Chondrocyte (in vitro differentiated cells): Measurements from ENCODE around the gene FMNL2. TPM values are rescaled to one million over a fixed set of nuclear protein-coding genes. Genes with fewer than 3 reads are reported as not detected.

Experiments used
- DNase-seq: peaks from one replicate; pipeline ENCODE4 v3.0.0; 2021; ENCODE audit warnings: mixed read lengths, low spot score
- H3K27ac Mint-ChIP-seq: one replicate; pipeline ENCODE4 v1.8.0; 2021; ENCODE audit warnings: mild to moderate bottlenecking, moderate library complexity, mixed read lengths; ENCODE audit not compliant: unreplicated experiment
- H3K27me3 Mint-ChIP-seq: 2 replicates; pipeline ENCODE4 v1.8.0; 2021; ENCODE audit warnings: low read depth, mixed read lengths
- H3K36me3 Mint-ChIP-seq: 2 replicates; pipeline ENCODE4 v1.8.0; 2021; ENCODE audit warnings: low read depth, mixed read lengths
- H3K4me1 Mint-ChIP-seq: 2 replicates; pipeline ENCODE4 v1.8.0; 2021; ENCODE audit warnings: low read depth, mild to moderate bottlenecking, mixed read lengths
- H3K4me3 Mint-ChIP-seq: one replicate; pipeline ENCODE4 v1.8.0; 2021; ENCODE audit warnings: mild to moderate bottlenecking, moderate library complexity, mixed read lengths; ENCODE audit not compliant: unreplicated experiment
- H3K9me3 Mint-ChIP-seq: 2 replicates; pipeline ENCODE4 v1.8.0; 2021; ENCODE audit warnings: low read depth, mixed read lengths
- total RNA-seq: library from RNA; stranded (reverse); gene quantifications from 3 replicates; pipeline ENCODE4 v1.2.1, GENCODE V29; 2021
- TF ChIP-seq, protein P1 (sequence below): fragments of 200-600 bp; sonication (generic); IDR thresholded peaks from 2 replicates; pipeline ENCODE4 v1.5.0; 2021; ENCODE audit warnings: antibody characterized with exemption, mild to moderate bottlenecking, moderate library complexity

The FMNL2 gene
- total RNA-seq, 1 donor from 2014 or later: 33.9 TPM

DNA sequence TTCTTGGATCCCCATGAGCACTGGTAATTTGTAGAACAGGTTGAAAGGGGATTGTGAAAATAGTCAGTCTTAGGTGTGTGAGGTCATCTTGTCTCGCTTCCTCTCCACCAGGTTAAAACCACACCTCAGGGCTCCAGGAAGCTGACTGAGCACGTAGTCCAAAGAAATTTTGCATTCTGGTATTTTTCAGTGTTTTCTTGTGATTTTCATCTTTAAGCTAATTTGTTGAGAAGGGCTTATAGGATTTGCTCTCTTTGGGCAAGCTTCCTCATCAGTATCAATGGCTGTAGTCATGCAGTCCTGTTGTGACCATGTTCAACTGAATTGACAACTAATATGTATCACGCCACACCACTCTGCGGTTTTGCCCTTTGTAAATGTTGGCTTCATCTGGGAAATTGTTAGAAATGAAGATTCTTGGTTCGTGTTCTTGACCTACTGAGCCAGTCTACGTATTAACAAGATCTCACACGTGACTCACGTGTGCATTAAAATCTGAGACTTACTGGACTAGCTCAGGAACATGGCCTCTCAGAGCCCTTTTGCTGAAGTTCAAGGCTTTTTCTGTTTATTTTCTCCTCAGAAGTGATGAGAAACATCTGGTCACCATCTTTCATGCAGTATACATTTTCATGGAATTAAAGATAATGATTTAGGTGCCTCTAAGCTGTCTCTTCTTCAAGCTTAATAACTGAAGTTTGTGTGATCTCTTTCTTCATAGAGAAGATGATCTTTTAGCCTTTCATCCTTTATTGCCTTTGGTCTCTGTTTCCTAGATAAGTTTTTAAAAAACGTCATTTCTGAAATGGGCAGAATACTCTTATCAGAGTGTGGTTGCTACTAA lies 32.8 kb downstream of the FMNL2 start:
- Mint-ChIP-seq H3K27ac (no peak overlapping the region), H3K36me3 (no peaks in the 10 kb centered on the region), H3K4me3 (no peak overlapping the region), H3K9me3 (no peaks in the 10 kb centered on the region), H3K4me1 (peaks cover 40% of the 10 kb centered on the region), H3K27me3 (no peaks in the 10 kb centered on the region)
- DNase-seq: no peak
- TF ChIP-seq, protein P1, sequence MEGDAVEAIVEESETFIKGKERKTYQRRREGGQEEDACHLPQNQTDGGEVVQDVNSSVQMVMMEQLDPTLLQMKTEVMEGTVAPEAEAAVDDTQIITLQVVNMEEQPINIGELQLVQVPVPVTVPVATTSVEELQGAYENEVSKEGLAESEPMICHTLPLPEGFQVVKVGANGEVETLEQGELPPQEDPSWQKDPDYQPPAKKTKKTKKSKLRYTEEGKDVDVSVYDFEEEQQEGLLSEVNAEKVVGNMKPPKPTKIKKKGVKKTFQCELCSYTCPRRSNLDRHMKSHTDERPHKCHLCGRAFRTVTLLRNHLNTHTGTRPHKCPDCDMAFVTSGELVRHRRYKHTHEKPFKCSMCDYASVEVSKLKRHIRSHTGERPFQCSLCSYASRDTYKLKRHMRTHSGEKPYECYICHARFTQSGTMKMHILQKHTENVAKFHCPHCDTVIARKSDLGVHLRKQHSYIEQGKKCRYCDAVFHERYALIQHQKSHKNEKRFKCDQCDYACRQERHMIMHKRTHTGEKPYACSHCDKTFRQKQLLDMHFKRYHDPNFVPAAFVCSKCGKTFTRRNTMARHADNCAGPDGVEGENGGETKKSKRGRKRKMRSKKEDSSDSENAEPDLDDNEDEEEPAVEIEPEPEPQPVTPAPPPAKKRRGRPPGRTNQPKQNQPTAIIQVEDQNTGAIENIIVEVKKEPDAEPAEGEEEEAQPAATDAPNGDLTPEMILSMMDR: no peak

DNA sequence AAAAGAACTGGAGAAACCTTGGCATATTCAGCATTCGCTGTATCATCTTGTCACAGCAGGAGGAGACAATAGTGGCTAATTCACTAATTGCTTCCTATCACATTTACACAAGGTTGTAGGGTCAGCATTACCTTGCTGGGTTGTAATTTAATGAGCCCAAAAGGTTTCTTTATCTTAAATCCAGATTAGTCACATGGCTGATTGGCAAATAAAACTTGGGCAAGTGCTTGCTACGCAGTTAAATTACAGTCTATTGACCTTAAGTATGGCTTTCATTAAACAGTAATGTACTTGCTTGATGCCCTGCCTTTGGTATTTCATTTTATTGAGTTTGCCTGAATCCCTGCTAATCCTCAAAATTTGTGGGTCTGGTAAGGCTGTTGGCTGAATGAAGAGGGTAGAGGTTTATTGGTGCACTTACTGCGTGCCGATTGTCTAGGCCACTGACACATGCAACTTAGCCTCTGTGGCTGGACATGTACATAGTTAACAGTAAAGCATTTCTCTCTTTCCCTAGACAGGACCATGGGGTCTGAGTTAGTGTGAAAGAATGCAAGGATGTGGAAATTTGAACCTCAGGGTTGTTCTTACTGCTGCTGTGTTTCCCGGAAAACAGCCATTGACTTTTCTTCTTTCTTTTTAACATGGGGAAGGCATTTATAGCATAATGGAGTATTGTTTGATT lies 34.3 kb downstream of the FMNL2 start:
- DNase-seq: no peak
- H3K4me1 Mint-ChIP-seq: peaks cover 42% of the 10 kb centered on the region
- H3K27me3 Mint-ChIP-seq: no peaks in the 10 kb centered on the region
- H3K27ac Mint-ChIP-seq: peak overlapping the region; percentile 89
- TF ChIP-seq, protein P1: no peak
- H3K9me3 Mint-ChIP-seq: no peaks in the 10 kb centered on the region
- H3K4me3 Mint-ChIP-seq: no peak overlapping the region
- no peaks in the 10 kb centered on the region for H3K36me3 Mint-ChIP-seq

DNA sequence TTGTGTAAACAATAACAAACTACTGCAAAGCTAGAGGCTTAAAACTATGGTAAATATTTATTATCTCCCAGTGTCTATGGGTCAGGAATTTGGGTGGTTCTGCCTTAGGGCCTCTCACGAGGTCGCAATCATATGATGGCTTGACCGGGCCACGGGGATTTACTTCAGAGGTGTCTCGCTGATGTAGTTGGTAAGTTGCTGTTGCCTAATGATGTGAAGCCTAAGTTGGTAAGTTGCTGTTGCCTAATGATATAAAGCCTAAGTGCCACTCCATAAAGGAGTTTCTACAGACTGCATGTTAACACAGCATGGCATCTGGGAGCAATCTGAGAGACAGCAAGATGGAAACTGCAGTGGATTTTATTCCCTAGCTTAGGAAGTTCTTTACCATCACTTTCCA lies 35.8 kb downstream of the FMNL2 start:
- Mint-ChIP-seq H3K9me3 (no peaks in the 10 kb centered on the region), H3K36me3 (no peaks in the 10 kb centered on the region), H3K4me1 (peaks cover 42% of the 10 kb centered on the region), H3K27me3 (no peaks in the 10 kb centered on the region), H3K27ac (no peak overlapping the region), H3K4me3 (no peak overlapping the region)
- DNase-seq: no peak
- TF ChIP-seq, protein P1: no peak

DNA sequence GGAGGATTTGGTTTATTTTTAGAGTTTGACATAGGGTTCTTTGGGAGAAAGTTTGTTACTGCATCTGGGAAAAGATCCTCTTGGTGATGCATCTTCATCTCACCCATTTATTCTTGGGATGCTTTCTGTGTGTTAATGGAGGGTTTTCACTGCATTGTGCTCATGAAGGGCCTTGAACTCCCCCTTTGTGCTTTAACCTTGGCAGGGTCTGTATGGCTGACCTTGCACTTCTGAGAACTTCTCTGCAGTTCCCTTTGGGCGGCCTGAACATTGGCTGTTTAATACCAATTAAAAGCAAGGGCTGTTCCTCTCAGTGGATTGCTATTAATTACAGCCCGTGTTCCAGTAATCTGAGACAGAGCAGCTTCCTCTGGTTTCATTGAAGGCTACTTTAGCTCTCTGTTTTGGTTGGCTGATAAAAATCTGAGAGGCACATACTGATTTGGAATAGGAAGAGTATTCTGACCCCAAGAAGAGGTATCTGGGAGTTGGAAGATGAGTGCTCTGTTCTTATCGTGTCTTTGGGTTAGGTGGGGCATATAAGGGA lies 37.5 kb downstream of the FMNL2 start:
- H3K9me3 Mint-ChIP-seq: no peaks in the 10 kb centered on the region
- no peak overlapping the region for H3K4me3 Mint-ChIP-seq
- TF ChIP-seq, protein P1: no peak

DNA sequence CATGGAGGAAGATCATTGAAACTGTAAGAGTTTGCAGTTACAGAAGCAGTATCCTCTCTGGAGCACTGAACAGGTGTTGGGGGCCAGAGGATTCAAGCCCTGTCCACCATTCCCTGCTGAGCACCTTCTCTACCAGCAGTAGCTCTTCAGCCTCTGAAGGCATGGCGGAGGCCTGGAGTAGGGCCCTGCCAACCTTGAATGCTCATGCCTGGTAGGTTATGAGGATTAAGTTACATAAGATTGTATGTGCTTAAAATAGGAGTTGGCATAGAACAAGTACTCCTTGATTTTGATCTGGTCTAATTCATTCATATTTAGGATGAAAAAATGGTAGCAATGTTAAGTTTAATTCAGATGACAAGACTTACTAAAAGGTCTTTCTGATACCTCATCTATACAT lies 40.2 kb downstream of the FMNL2 start:
- Mint-ChIP-seq H3K27me3 (no peaks in the 10 kb centered on the region), H3K9me3 (no peaks in the 10 kb centered on the region), H3K27ac (no peak overlapping the region), H3K4me1 (peaks cover 26% of the 10 kb centered on the region), H3K4me3 (no peak overlapping the region), H3K36me3 (no peaks in the 10 kb centered on the region)
- DNase-seq: no peak
- TF ChIP-seq, protein P1: no peak

More for the DNA sequence above, 37.5 kb downstream of the FMNL2 start:
- Mint-ChIP-seq H3K36me3 (no peaks in the 10 kb centered on the region), H3K27ac (no peak overlapping the region), H3K27me3 (no peaks in the 10 kb centered on the region), H3K4me1 (peaks cover 45% of the 10 kb centered on the region)
- DNase-seq: no peak
